K562 (cell line): ENCODE measurements around the gene AAGAB. TPM values are rescaled to one million over a fixed set of nuclear protein-coding genes. Genes with fewer than 3 reads are reported as not detected.

Experiments used
- ATAC-seq: fragments of 200-7000 bp; cut with Tn5 transposase; 3 replicates; pipeline ENCODE4 v1.9.1; 2020; ENCODE audit warnings: moderate library complexity
- BruUV-seq: library from RNA; stranded (reverse); fragments of 400-500 nt; replicated peaks from 2 replicates; lab custom pipeline; 2021; lab: Mats Ljungman, UMichigan
- CTCF ChIA-PET: fragments of 300-600 bp; formaldehyde crosslinking; extraction: SDS; loops from one replicate; lab custom pipeline; 2021; ENCODE audit warnings: low intra/inter-chr PET ratio; lab: Yijun Ruan, JAX
- POLR2A ChIA-PET: fragments of 300-600, 350-650 bp; sonication (Branson Sonifier 250); formaldehyde crosslinking; extraction: SDS; loops from one replicate; lab custom pipeline; 2021; ENCODE audit warnings: antibody characterized with exemption, inconsistent platforms; lab: Yijun Ruan, JAX
- DNase-seq, 4 experiments: peaks; one replicate each; pipeline versions ENCODE4 v3.0.0 to v3.0.0-alpha.2; 2011 to 2018; ENCODE audit warnings: low spot score in 3 of 4, mixed read lengths in 3 of 4; ENCODE audit errors: extremely low read depth in 1 of 4
- FAIRE-seq: peaks from 2 replicates; lab custom pipeline; 2011; peaks lifted over from hg19 to GRCh38; lab: Jason Lieb, UNC
- H2AFZ ChIP-seq: 2 replicates; pipeline ENCODE4 v1.6.0; 2011; ENCODE audit warnings: low read depth, low read length, control low read depth, inconsistent platforms
- H3K27ac ChIP-seq: fragments of 200-600 bp; 3 replicates; pipeline ENCODE4 v1.8.0; 2011; ENCODE audit warnings: low read depth, mild to moderate bottlenecking, control low read depth, inconsistent platforms, low read length, moderate library complexity, mixed read lengths; ENCODE audit errors: extremely low read depth
- H3K27me3 ChIP-seq, 2 experiments: fragments of 300-600 bp in 1 of 2; 2 replicates in 1 of 2; 3 replicates in 1 of 2; pipeline versions ENCODE4 v1.6.0 to v1.8.0; 2011; ENCODE audit warnings: inconsistent platforms in 2 of 2, low read length in 2 of 2, mild to moderate bottlenecking in 1 of 2, mixed read lengths in 1 of 2, moderate library complexity in 1 of 2; ENCODE audit not compliant: control insufficient read depth in 2 of 2, insufficient read depth in 2 of 2
- H3K36me3 ChIP-seq: fragments of 300-600 bp; 3 replicates; pipeline ENCODE4 v1.8.0; 2011; ENCODE audit warnings: mild to moderate bottlenecking, low read length, inconsistent platforms; ENCODE audit not compliant: control insufficient read depth, insufficient read depth
- H3K4me1 ChIP-seq, 2 experiments: fragments of 200-600 bp in 1 of 2; replicated peaks in 1 of 2; 2 replicates in 1 of 2; 3 replicates in 1 of 2; pipeline versions ENCODE4 v1.5.1 to v1.8.0; 2011; ENCODE audit warnings: inconsistent platforms in 2 of 2, low read length in 2 of 2, mild to moderate bottlenecking in 1 of 2, mixed read lengths in 1 of 2, moderate library complexity in 1 of 2; ENCODE audit not compliant: control insufficient read depth in 2 of 2, insufficient read depth in 2 of 2
- H3K4me2 ChIP-seq: 2 replicates; pipeline ENCODE4 v1.6.1; 2011; ENCODE audit warnings: low read length, control low read depth, inconsistent platforms, mixed read lengths; ENCODE audit not compliant: insufficient read depth
- H3K4me3 ChIP-seq: fragments of 200-600 bp; sonication (generic), shearing (Covaris generic); 2 replicates; pipeline ENCODE4 v1.5.1; 2016; ENCODE audit warnings: control low read depth, inconsistent platforms
- H3K79me2 ChIP-seq: fragments of 200-600 bp; 3 replicates; pipeline ENCODE4 v1.8.0; 2011; ENCODE audit warnings: low read length, inconsistent platforms; ENCODE audit not compliant: control insufficient read depth, insufficient read depth
- H3K9ac ChIP-seq, 2 experiments: 2 replicates each; pipeline versions ENCODE4 v1.6.0 to v1.6.1; 2011; ENCODE audit warnings: low read depth in 2 of 2, low read length in 2 of 2, control low read depth in 1 of 2, inconsistent platforms in 1 of 2, mild to moderate bottlenecking in 1 of 2, mixed read lengths in 1 of 2; ENCODE audit not compliant: insufficient read depth in 1 of 2
- H3K9me1 ChIP-seq: one replicate; pipeline ENCODE4 v1.6.0; 2011; ENCODE audit warnings: inconsistent platforms, mild to moderate bottlenecking, low read length, moderate library complexity; ENCODE audit not compliant: control insufficient read depth, insufficient read depth
- H3K9me3 ChIP-seq: replicated peaks from 2 replicates; pipeline ENCODE4 v1.5.1; 2011; ENCODE audit warnings: low read depth, low read length, inconsistent platforms; ENCODE audit not compliant: control insufficient read depth, insufficient read depth
- H4K20me1 ChIP-seq: replicated peaks from 2 replicates; pipeline ENCODE4 v1.6.1; 2011; ENCODE audit warnings: low read length, inconsistent platforms, mixed read lengths; ENCODE audit not compliant: control insufficient read depth, insufficient read depth
- CREBBP ChIP-seq: IDR thresholded peaks from one replicate; pipeline ENCODE4 v1.6.1; 2012; ENCODE audit warnings: low read depth, mild to moderate bottlenecking, control low read depth, inconsistent platforms, low read length
- NFRKB ChIP-seq: fragments of 450-650 bp; IDR thresholded peaks from 2 replicates; pipeline ENCODE4 v1.6.1; 2016; ENCODE audit warnings: low read depth
- POLR2G ChIP-seq: fragments of 200-400 bp; formaldehyde crosslinking; IDR thresholded peaks from 2 replicates; pipeline ENCODE4 v1.6.1; 2017; ENCODE audit warnings: low read depth, mild to moderate bottlenecking, antibody characterized with exemption, low read length, moderate library complexity
- PRPF4 ChIP-seq: fragments of 200-400 bp; formaldehyde crosslinking; IDR thresholded peaks from one replicate; pipeline ENCODE4 v1.6.1; 2017; ENCODE audit warnings: low read length, low read depth, mild to moderate bottlenecking; ENCODE audit not compliant: insufficient read depth, poor library complexity, severe bottlenecking
- RBM22 ChIP-seq: fragments of 200-400 bp; formaldehyde crosslinking; IDR thresholded peaks from 2 replicates; pipeline ENCODE4 v1.6.1; 2018; ENCODE audit warnings: low read length, low read depth; ENCODE audit not compliant: poor library complexity, severe bottlenecking
- WGBS: fragments of 100-300 bp; shearing (Covaris generic); methylation state at CpG from one replicate; pipeline ENCODE4 v1.1.6; 2016; ENCODE audit warnings: low coverage, mixed read lengths; ENCODE audit not compliant: insufficient coverage; ENCODE audit errors: missing lambda C conversion rate; 5-methylcytosine and 5-hydroxymethylcytosine counted together
- in situ Hi-C: fragments of 300-500 bp; cut with MboI; formaldehyde crosslinking; loops from 4 replicates; pipeline ENCODE4 v1.15.0; 2018; ENCODE audit warnings: inconsistent platforms, mixed read lengths
- intact Hi-C: fragments of 100-400 bp; cut with micrococcal nuclease; formaldehyde crosslinking; loops from 2 replicates; pipeline ENCODE4 v1.14.2; 2022
- polyA plus RNA-seq, 8 experiments: library from polyadenylated mRNA; depleted of rRNA in 4 of 8; stranded (reverse) in 5 of 8; unstranded in 3 of 8; fragments of >200 nt; fragmentation: Nextera tagmentation in 2 of 8; fragmentation: Illumina TruSeq in 1 of 8; extraction: Ambion mirVana in 2 of 8; extraction: Trizol in 1 of 8; gene quantifications; 2 replicates each; pipeline versions ENCODE4 v1.2.1 to v1.2.3, GENCODE V29; 2011 to 2014; ENCODE audit warnings: inconsistent platforms in 1 of 8, missing spikeins in 1 of 8
- total RNA-seq, 7 experiments: library from RNA; depleted of rRNA in 6 of 7; stranded (reverse); fragments of >200 nt in 6 of 7; fragmentation: Illumina TruSeq in 2 of 7; extraction: Trizol in 2 of 7; gene quantifications; 2 replicates each; pipeline versions ENCODE4 v1.2.1 to v1.2.3, GENCODE V29; 2011 to 2021; ENCODE audit warnings: low replicate concordance in 1 of 7

The AAGAB gene
- total and polyA plus RNA-seq, 9 of the 15 experiments (the other 6 are each of a cell fraction or from before 2014, with no cell fraction given), result 17.8 to 109 (median 58.3) TPM

DNA sequence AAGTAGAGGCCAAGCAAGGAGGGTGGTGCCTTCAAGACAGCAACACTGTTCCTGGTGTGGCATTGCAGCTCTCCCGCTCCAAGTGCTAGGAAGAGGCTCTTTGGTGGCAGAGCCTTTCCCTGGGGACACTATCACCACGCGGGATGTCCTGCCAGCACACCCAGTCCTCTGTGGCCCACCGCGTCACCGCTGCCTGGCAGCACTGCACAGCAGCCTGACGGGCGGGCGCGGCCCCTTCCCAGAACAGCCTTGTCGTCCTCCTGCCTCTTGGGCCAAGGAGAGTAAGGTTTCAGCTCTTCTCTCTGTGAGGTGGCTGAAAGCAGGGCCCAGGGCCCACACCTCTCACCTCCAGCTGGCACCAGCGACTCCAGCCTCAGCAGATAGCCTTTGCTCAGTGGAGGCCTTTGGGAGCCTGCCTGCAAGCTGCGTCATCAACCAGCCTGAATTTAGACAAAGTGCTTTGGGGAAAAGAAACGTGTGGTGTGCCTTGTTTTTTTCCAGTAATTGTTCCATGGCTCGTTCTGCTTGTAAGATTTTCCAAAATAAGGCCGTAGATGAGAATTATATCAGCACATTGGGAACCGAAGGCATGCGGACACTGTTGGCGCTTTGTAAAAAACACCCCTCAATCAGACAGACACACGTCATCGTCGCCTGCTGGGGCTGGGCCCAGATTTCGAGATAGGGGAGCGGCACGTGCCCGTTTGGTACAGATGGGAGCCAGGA is 65.0 kb downstream of the AAGAB start:
- FAIRE-seq (no peak), DNase-seq (no peak)
- Histone ChIP-seq H3K36me3 (peaks cover 77% of the 10 kb centered on the region), H3K4me2 (no peak overlapping the region), H4K20me1 (no peaks in the 10 kb centered on the region), H3K27me3 (no peaks in the 10 kb centered on the region)
- WGBS, result 90% methylated on average over 25 of the region's 26 CpGs
- TF ChIP-seq PRPF4 (no peak), NFRKB (no peak), CREBBP (no peak), RBM22 (peak; percentile 56), POLR2G (peak; percentile 49)
- TF ChIP-seq, all 486 proteins: peak for 2
- no peaks in the 10 kb centered on the region for H3K9me3 ChIP-seq
- peaks cover 4% of the 10 kb centered on the region for H3K9me1 ChIP-seq
- intact Hi-C loops, result no loop called here
- POLR2A ChIA-PET, result interaction anchor here (0.6 to 0.7 kb wide), 2 partner anchors 38 to 65 kb away, joined by 3 read pairs; no protein-coding TSS in a partner anchor
- in situ Hi-C loops, result no loop called here
- CTCF ChIA-PET, result no interaction called here
- H3K4me1 ChIP-seq, result no peaks in the 10 kb centered on the region
- no TSS peak for BruUV-seq
- no peak overlapping the region for H3K27ac ChIP-seq
- no peak overlapping the region for H3K4me3 ChIP-seq
- no peak for ATAC-seq
- H3K9ac ChIP-seq, result no peak overlapping the region
- H3K79me2 ChIP-seq, result no peaks in the 10 kb centered on the region
- H2AFZ ChIP-seq, result no peak overlapping the region
